ENCODE data around the gene SPC25.

The SPC25 gene

DNA sequence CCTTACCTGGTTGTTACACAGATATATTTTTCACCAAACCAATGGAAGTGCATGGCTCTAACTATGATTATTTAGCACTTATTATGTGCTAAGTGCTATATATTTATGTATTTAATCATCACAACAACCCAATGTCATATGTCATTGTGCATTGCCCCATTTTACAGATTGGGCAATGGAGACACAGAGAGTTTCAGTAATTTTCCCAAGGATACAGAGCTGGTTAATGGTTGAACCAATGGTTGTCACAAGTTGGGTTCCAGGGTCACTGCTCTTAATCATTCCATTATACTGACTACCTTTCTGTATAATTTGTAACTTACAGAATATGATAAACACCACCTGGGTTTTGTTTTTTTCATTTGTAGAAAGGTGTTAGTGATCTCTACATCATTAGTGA lies 58.6 kb downstream of the SPC25 start:
- H3K4me1 ChIP-seq (ENCODE audit: control insufficient read depth, insufficient read depth, low read length) = no peaks in the 10 kb centered on the region
- H3K9me3 ChIP-seq (ENCODE audit: control insufficient read depth, insufficient read depth, low read length) = no peaks in the 10 kb centered on the region

DNA sequence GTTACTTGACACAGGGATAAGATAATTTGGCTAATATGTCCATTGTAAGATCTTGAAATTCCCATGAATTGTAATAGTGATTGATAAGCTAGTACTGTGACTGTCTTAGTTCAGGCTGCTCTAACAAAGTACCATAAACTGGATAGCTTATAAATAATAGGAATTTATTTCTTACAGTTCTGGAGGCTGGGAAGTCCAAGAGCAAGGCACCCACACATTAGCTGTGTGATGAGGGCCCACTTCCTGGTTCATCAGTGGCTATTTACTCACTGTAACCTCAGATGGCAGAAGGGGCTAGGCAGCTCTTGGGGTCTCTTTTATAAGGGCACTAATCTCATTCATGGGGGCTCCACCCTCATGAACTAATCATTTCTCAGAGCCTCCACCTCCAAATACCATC lies 59.3 kb downstream of the SPC25 start:
- Histone ChIP-seq H3K27me3 (ENCODE audit: control insufficient read depth, insufficient read depth, low read length) (no peaks in the 10 kb centered on the region), H3K9me3 (ENCODE audit: control insufficient read depth, insufficient read depth, low read length) (no peaks in the 10 kb centered on the region), H3K36me3 (ENCODE audit: control insufficient read depth, insufficient read depth, low read length) (no peaks in the 10 kb centered on the region), H3K4me1 (ENCODE audit: control insufficient read depth, insufficient read depth, low read length) (no peaks in the 10 kb centered on the region), H3K4me3 (ENCODE audit: low read depth, low read length) (no peak overlapping the region), H3K9ac (ENCODE audit: low read depth, low read length) (no peak overlapping the region)

More for the DNA sequence above, 58.6 kb downstream of the SPC25 start:
- H3K9ac ChIP-seq (ENCODE audit: low read depth, low read length) = no peak overlapping the region
- no peak overlapping the region for H3K4me3 ChIP-seq (ENCODE audit: low read depth, low read length)
- no peaks in the 10 kb centered on the region for H3K36me3 ChIP-seq (ENCODE audit: control insufficient read depth, insufficient read depth, low read length)
- no peaks in the 10 kb centered on the region for H3K27me3 ChIP-seq (ENCODE audit: control insufficient read depth, insufficient read depth, low read length)

DNA sequence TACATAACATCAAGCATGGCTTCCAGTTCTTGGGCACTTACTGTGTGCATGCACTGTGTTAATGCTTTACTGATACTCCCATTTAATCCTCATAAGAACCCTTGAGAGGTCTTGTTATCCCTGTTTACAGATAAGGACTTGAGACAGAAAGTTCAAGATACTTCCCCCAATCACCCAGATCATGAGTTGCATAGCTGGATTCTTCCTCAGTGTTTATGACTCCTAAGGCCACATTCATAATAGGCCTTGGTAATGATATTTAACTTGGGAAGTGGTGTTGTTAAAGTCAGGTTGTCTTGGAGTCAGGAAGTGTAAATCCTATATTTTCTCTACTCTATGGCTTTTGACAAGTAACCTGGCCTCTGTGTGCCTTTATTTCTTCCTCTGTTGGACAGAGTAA lies 65.1 kb downstream of the SPC25 start:
- no peak overlapping the region for H3K4me3 ChIP-seq (ENCODE audit: low read depth, low read length)
- H3K27me3 ChIP-seq (ENCODE audit: control insufficient read depth, insufficient read depth, low read length) = no peaks in the 10 kb centered on the region
- H3K36me3 ChIP-seq (ENCODE audit: control insufficient read depth, insufficient read depth, low read length) = no peaks in the 10 kb centered on the region
- no peaks in the 10 kb centered on the region for H3K9me3 ChIP-seq (ENCODE audit: control insufficient read depth, insufficient read depth, low read length)
- no peaks in the 10 kb centered on the region for H3K4me1 ChIP-seq (ENCODE audit: control insufficient read depth, insufficient read depth, low read length)
- no peak overlapping the region for H3K9ac ChIP-seq (ENCODE audit: low read depth, low read length)

DNA sequence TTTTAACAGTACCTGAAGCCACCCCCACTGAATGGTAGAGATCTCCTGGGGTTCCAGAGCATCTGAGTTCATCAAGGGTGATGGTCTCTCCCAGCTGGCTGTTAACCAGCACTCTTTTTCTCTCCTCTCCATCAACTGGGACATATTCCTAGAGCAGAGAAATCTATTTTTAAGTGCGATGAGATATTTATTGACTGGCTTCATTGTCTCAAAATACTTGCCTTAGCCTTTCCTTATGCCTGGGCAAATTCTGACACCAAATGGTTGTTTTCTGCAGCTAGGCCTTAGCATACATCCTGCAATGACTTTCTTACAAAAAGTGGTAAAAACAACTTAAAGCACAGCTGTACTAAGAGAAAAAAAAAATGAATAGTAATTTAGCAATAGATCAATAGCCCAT lies 68.2 kb downstream of the SPC25 start:
- H3K36me3 ChIP-seq (ENCODE audit: control insufficient read depth, insufficient read depth, low read length) = no peaks in the 10 kb centered on the region
- no peak overlapping the region for H3K9ac ChIP-seq (ENCODE audit: low read depth, low read length)
- no peaks in the 10 kb centered on the region for H3K27me3 ChIP-seq (ENCODE audit: control insufficient read depth, insufficient read depth, low read length)
- H3K9me3 ChIP-seq (ENCODE audit: control insufficient read depth, insufficient read depth, low read length) = no peaks in the 10 kb centered on the region
- no peak overlapping the region for H3K4me3 ChIP-seq (ENCODE audit: low read depth, low read length)
- H3K4me1 ChIP-seq (ENCODE audit: control insufficient read depth, insufficient read depth, low read length) = no peaks in the 10 kb centered on the region

DNA sequence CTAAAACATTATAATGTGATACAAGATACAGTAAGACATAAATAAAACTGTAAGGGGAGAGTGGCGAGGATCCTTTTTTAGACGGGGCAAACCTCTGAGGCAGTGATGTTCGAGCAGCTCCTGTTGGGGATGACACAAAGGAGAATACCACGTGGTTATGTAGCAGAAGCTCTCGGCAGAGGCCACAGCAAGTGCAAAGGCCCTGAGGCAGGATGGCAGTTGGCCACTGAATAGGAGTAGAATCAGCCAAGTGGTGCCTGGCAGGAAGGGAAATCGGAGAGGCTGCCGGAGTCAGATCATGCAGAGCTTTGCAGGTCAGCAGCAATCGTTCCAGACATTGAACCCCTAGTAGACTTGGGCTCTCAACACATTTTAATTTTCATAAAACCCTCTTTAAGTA lies 68.7 kb downstream of the SPC25 start:
- Histone ChIP-seq H3K9ac (ENCODE audit: low read depth, low read length) (no peak overlapping the region), H3K4me1 (ENCODE audit: control insufficient read depth, insufficient read depth, low read length) (no peaks in the 10 kb centered on the region), H3K4me3 (ENCODE audit: low read depth, low read length) (no peak overlapping the region), H3K27me3 (ENCODE audit: control insufficient read depth, insufficient read depth, low read length) (no peaks in the 10 kb centered on the region), H3K36me3 (ENCODE audit: control insufficient read depth, insufficient read depth, low read length) (no peaks in the 10 kb centered on the region), H3K9me3 (ENCODE audit: control insufficient read depth, insufficient read depth, low read length) (no peaks in the 10 kb centered on the region)
